Colonic mucosa (tissue), 4 donors: ENCODE measurements around the gene KCNN4. TPM values are rescaled to one million over a fixed set of nuclear protein-coding genes. Genes with fewer than 3 reads are reported as not detected.
A peak's percentile ranks its signal among the peaks of the same experiment; 100 is the strongest.
"Not testable (repeated sequence)": the region's sequence is repeated elsewhere in the genome, so short reads cannot be mapped to it uniquely, and the experiment has no call there.

Source experiments
- DNase-seq: peaks from one replicate; pipeline ENCODE4 v3.0.0-alpha.2; 2020
- H3K27ac ChIP-seq: fragments of 200-600 bp; one replicate; pipeline ENCODE4 v1.8.0; 2021
- H3K27me3 ChIP-seq: fragments of 200-600 bp; one replicate; pipeline ENCODE4 v1.8.0; 2021
- H3K36me3 ChIP-seq: fragments of 200-600 bp; one replicate; pipeline ENCODE4 v1.8.0; 2021
- H3K4me1 ChIP-seq: fragments of 200-600 bp; one replicate; pipeline ENCODE4 v1.8.0; 2021; ENCODE audit warnings: mild to moderate bottlenecking
- H3K4me3 ChIP-seq: fragments of 200-600 bp; one replicate; pipeline ENCODE4 v1.8.0; 2021
- H3K9ac ChIP-seq, 2 donors: one replicate each; pipeline ENCODE4 v1.7.0; 2013; ENCODE audit warnings: control low read depth in 2 of 2, low read depth in 2 of 2, low read length in 2 of 2
- H3K9me3 ChIP-seq: fragments of 200-600 bp; one replicate; pipeline ENCODE4 v1.8.0; 2021
- CTCF ChIP-seq: fragments of 200-600 bp; IDR thresholded peaks from one replicate; pipeline ENCODE4 v1.8.0; 2022; ENCODE audit warnings: antibody characterized with exemption, mild to moderate bottlenecking
- intact Hi-C: fragments of 100-400 bp; cut with DNase I; formaldehyde crosslinking; loops from one replicate; pipeline ENCODE4 v1.14.1; 2022
- total RNA-seq, 2 donors: library from RNA; stranded (reverse); fragmentation: NEBNext Ultra II Directional in 1 of 2; extraction: Animal tissue kit (Norgen Biotek cat#: 25700) in 1 of 2; gene quantifications; one replicate each; pipeline ENCODE4 v1.2.1, GENCODE V29; 2021
- donor health status: healthy.
- donor health status: DM: no; HTN: no; CAD: no.
- donor health status: DM: no; HTN: no; CAD: no.

KCNN4 gene
- total RNA-seq, 2 donors from 2014 or later = 25.4 to 60.9 TPM

- intact Hi-C loops = no loop called here
- Histone ChIP-seq H3K9ac (peak overlapping the region in 1 of 2 donors; percentile 65), H3K27me3 (no peaks in the 10 kb centered on the region), H3K36me3 (no peaks in the 10 kb centered on the region), H3K27ac (peak overlapping the region; percentile 54), H3K4me1 (peaks cover 44% of the 10 kb centered on the region), H3K9me3 (no peaks in the 10 kb centered on the region), H3K4me3 (no peak overlapping the region)
- peak; percentile 77 for DNase-seq
- no peak for TF ChIP-seq CTCF
Measured at GRCh38 chr19:43768273-43769050, 12.3 kb downstream of the KCNN4 start.

- peak overlapping the region in 1 of 2 donors; percentile 64 for H3K9ac ChIP-seq
- intact Hi-C loops = no loop called here
Measured at GRCh38 chr19:43767818-43768217, 13.0 kb downstream of the KCNN4 start.

GRCh38 chr19:43767316-43767715, 13.5 kb downstream of the KCNN4 start:
- Histone ChIP-seq H3K4me1 (peaks cover 44% of the 10 kb centered on the region), H3K9me3 (no peaks in the 10 kb centered on the region), H3K27me3 (no peaks in the 10 kb centered on the region), H3K9ac (peak overlapping the region in 1 of 2 donors; percentile 62), H3K27ac (no peak overlapping the region), H3K4me3 (no peak overlapping the region), H3K36me3 (no peaks in the 10 kb centered on the region)
- intact Hi-C loops = no loop called here
- no peak for DNase-seq
- TF ChIP-seq CTCF = no peak

More at GRCh38 chr19:43767818-43768217, 13.0 kb downstream of the KCNN4 start:
- no peak for DNase-seq
- Histone ChIP-seq H3K4me3 (no peak overlapping the region), H3K4me1 (peaks cover 44% of the 10 kb centered on the region), H3K36me3 (no peaks in the 10 kb centered on the region), H3K27me3 (no peaks in the 10 kb centered on the region), H3K9me3 (no peaks in the 10 kb centered on the region), H3K27ac (peak overlapping the region; percentile 54)
- no peak for TF ChIP-seq CTCF

- intact Hi-C loops = no loop called here
- TF ChIP-seq CTCF = no peak
- Histone ChIP-seq H3K4me3 (no peak overlapping the region), H3K4me1 (peaks cover 44% of the 10 kb centered on the region), H3K27me3 (no peaks in the 10 kb centered on the region), H3K36me3 (no peaks in the 10 kb centered on the region), H3K9ac (peak overlapping the region in 1 of 2 donors; percentile 62), H3K27ac (peak overlapping the region; percentile 74), H3K9me3 (no peaks in the 10 kb centered on the region)
- no peak for DNase-seq
Measured at GRCh38 chr19:43766755-43767043, 14.1 kb downstream of the KCNN4 start.

GRCh38 chr19:43765109-43765876, 15.5 kb downstream of the KCNN4 start:
- intact Hi-C loops = no loop called here

GRCh38 chr19:43764684-43765083, 16.1 kb downstream of the KCNN4 start:
- intact Hi-C loops, H3K36me3 ChIP-seq, DNase-seq, H3K4me3 ChIP-seq, H3K27me3 ChIP-seq, H3K9me3 ChIP-seq: not testable (repeated sequence)
- Histone ChIP-seq H3K27ac (peak overlapping the region; percentile 74), H3K9ac (peak overlapping the region in 1 of 2 donors; percentile 54), H3K4me1 (peaks cover 40% of the 10 kb centered on the region)

More at GRCh38 chr19:43765109-43765876, 15.5 kb downstream of the KCNN4 start:
- Histone ChIP-seq H3K4me1 (peaks cover 44% of the 10 kb centered on the region), H3K9ac (peak overlapping the region; percentile 12 to 54), H3K36me3 (no peaks in the 10 kb centered on the region), H3K4me3 (no peak overlapping the region), H3K27ac (peak overlapping the region; percentile 74), H3K9me3 (no peaks in the 10 kb centered on the region), H3K27me3 (no peaks in the 10 kb centered on the region)
- peak; percentile 72 for DNase-seq
- TF ChIP-seq CTCF = no peak
